HepG2 (cell line): ENCODE results near the gene TPD52L2. TPM values are rescaled to one million over a fixed set of nuclear protein-coding genes. Genes with fewer than 3 reads are reported as not detected.

Source experiments
- AGO2 ChIP-seq: fragments of 200-400 bp; formaldehyde crosslinking; optimal IDR thresholded peaks from 2 replicates; pipeline ENCODE3; 2017; ENCODE audit warnings: mild to moderate bottlenecking, low read depth, low read length, moderate library complexity
- AKAP8 ChIP-seq: sonication (generic); formaldehyde crosslinking; IDR thresholded peaks from 2 replicates; pipeline ENCODE4 v1.5.1; 2020; ENCODE audit warnings: mild to moderate bottlenecking, missing genetic modification reagents
- ASH2L ChIP-seq: fragments of 300-600, 200-600 bp; sonication (generic); IDR thresholded peaks from 2 replicates; pipeline ENCODE4 v1.7.0; 2017; ENCODE audit warnings: low read depth, mild to moderate bottlenecking, moderate library complexity, mixed read lengths, low read length; ENCODE audit not compliant: insufficient read length
- GATAD1 ChIP-seq: IDR thresholded peaks from 2 replicates; pipeline ENCODE4 v1.6.1; 2016; ENCODE audit warnings: missing genetic modification reagents, missing compliant biosample characterization
- HOXA7 ChIP-seq: sonication (generic); formaldehyde crosslinking; IDR thresholded peaks from 2 replicates; pipeline ENCODE4 v1.8.1; 2022; ENCODE audit warnings: mild to moderate bottlenecking, missing genetic modification reagents, moderate library complexity
- IKZF5 ChIP-seq: IDR thresholded peaks from 2 replicates; pipeline ENCODE4 v1.6.1; 2018; ENCODE audit warnings: missing genetic modification reagents, mild to moderate bottlenecking, missing compliant biosample characterization
- KDM3A ChIP-seq: IDR thresholded peaks from 2 replicates; pipeline ENCODE4 v1.6.1; 2018; ENCODE audit warnings: low read depth, missing compliant biosample characterization
- KIAA2018 ChIP-seq: sonication (generic); formaldehyde crosslinking; IDR thresholded peaks from 2 replicates; pipeline ENCODE4 v1.5.0; 2020; ENCODE audit warnings: mild to moderate bottlenecking, missing genetic modification reagents, borderline replicate concordance
- MAFK ChIP-seq, 2 experiments: IDR thresholded peaks in 1 of 2; conservative IDR thresholded peaks in 1 of 2; 2 replicates each; pipeline ENCODE4 v1.6.1; 2011; ENCODE audit warnings: improper control_type of control experiment in 2 of 2, low read length in 2 of 2
- NFYC ChIP-seq: IDR thresholded peaks from 2 replicates; pipeline ENCODE4 v1.6.1; 2016; ENCODE audit warnings: missing genetic modification reagents, missing compliant biosample characterization
- NONO ChIP-seq, 2 experiments: fragments of 450-650 bp in 1 of 2; sonication (generic) in 1 of 2; formaldehyde crosslinking in 1 of 2; IDR thresholded peaks in 1 of 2; conservative IDR thresholded peaks in 1 of 2; 2 replicates each; pipeline versions ENCODE4 v1.6.1 to v1.8.0; 2017 to 2022; ENCODE audit warnings: mild to moderate bottlenecking in 1 of 2, missing genetic modification reagents in 1 of 2, moderate library complexity in 1 of 2
- RBAK ChIP-seq: sonication (generic); formaldehyde crosslinking; IDR thresholded peaks from 2 replicates; pipeline ENCODE4 v1.5.1; 2020; ENCODE audit warnings: mild to moderate bottlenecking, missing genetic modification reagents
- RBM22 ChIP-seq: fragments of 200-400 bp; formaldehyde crosslinking; optimal IDR thresholded peaks from 2 replicates; pipeline ENCODE3; 2017; ENCODE audit warnings: mild to moderate bottlenecking, low read length, moderate library complexity
- RXRB ChIP-seq: IDR thresholded peaks from 2 replicates; pipeline ENCODE4 v1.6.1; 2016; ENCODE audit warnings: borderline replicate concordance, missing genetic modification reagents, missing compliant biosample characterization
- SP140L ChIP-seq: sonication (generic); formaldehyde crosslinking; IDR thresholded peaks from 2 replicates; pipeline ENCODE4 v1.4.0; 2020; ENCODE audit warnings: missing genetic modification reagents, borderline replicate concordance
- ZNF740 ChIP-seq: sonication (generic); formaldehyde crosslinking; IDR thresholded peaks from 2 replicates; pipeline ENCODE4 v1.4.0; 2020; ENCODE audit warnings: missing genetic modification reagents
- polyA plus RNA-seq, 8 experiments: library from polyadenylated mRNA; depleted of rRNA in 3 of 8; stranded (reverse) in 7 of 8; unstranded in 1 of 8; fragments of >200 nt; fragmentation: Illumina TruSeq in 4 of 8; extraction: Trizol in 4 of 8; gene quantifications; 2 replicates each; pipeline versions ENCODE4 v1.2.1 to v1.2.3, GENCODE V29; 2011 to 2016; ENCODE audit warnings: low read depth in 4 of 8, missing spikeins in 1 of 8, mixed read lengths in 1 of 8; ENCODE audit not compliant: insufficient read depth in 1 of 8
- total RNA-seq, 5 experiments: library from RNA; depleted of rRNA; stranded (reverse); fragments of >200 nt; fragmentation: Illumina TruSeq; extraction: Trizol; gene quantifications; 2 replicates each; pipeline ENCODE4 v1.2.3, GENCODE V29; 2016; ENCODE audit warnings: low read depth in 1 of 5

TPD52L2 gene
- total and polyA plus RNA-seq, 2 of the 13 experiments (the other 11 are each of a cell fraction or from before 2014, with no cell fraction given): 156 to 184 TPM

- TF ChIP-seq AGO2: peak; percentile 97
- TF ChIP-seq KIAA2018 (CRISPR knock-in tag): no peak
- no peak for TF ChIP-seq ASH2L
- TF ChIP-seq MAFK (conservative IDR thresholded peaks at IDR 0.05 in 1 of 2, IDR thresholded peaks at IDR 0.05 in 1 of 2; ENCODE audit: low read length in 2 of 2): no peak
- TF ChIP-seq RXRB (CRISPR knock-in tag): no peak
- no peak for TF ChIP-seq KDM3A (CRISPR knock-in tag)
- no peak for TF ChIP-seq RBAK (CRISPR knock-in tag)
- no peak for TF ChIP-seq HOXA7
- no peak for TF ChIP-seq RBM22
- no peak for TF ChIP-seq GATAD1
- TF ChIP-seq AKAP8 (CRISPR knock-in tag): 0 out of 2 replicates have a peak, but pooled peaks have one; percentile 33
- TF ChIP-seq NONO (IDR thresholded peaks at IDR 0.05): no peak
- no peak for TF ChIP-seq NONO (CRISPR knock-in tag; conservative IDR thresholded peaks at IDR 0.05)
- no peak for TF ChIP-seq NFYC
- 0 out of 2 replicates have a peak, but pooled peaks have one; percentile 36 for TF ChIP-seq ZNF740 (CRISPR knock-in tag)
- 0 out of 2 replicates have a peak, but pooled peaks have one; percentile 16 for TF ChIP-seq IKZF5 (CRISPR knock-in tag)
- no peak for TF ChIP-seq SP140L (CRISPR knock-in tag)
Observed at GRCh38 chr20:63860325-63861051, 4.6 kb upstream of the TPD52L2 start (continued).
